Upper lobe of right lung (tissue), 1 donor: ENCODE data around the gene UCP3. TPM values are rescaled to one million over a fixed set of nuclear protein-coding genes. Genes with fewer than 3 reads are reported as not detected.

Experiments used
- ATAC-seq: fragments of 200-7000 bp; cut with Tn5 transposase; one replicate; pipeline ENCODE4 v1.9.1; 2020; ENCODE audit warnings: mild to moderate bottlenecking, moderate library complexity
- DNase-seq: peaks from one replicate; pipeline ENCODE4 v3.0.0-alpha.2; 2020
- H3K27ac ChIP-seq: fragments of 200-600 bp; one replicate; pipeline ENCODE4 v1.8.0; 2022
- H3K27me3 ChIP-seq: fragments of 200-600 bp; one replicate; pipeline ENCODE4 v1.8.0; 2022; ENCODE audit warnings: mild to moderate bottlenecking
- H3K36me3 ChIP-seq: fragments of 200-600 bp; one replicate; pipeline ENCODE4 v1.8.0; 2022
- H3K4me1 ChIP-seq: fragments of 200-600 bp; one replicate; pipeline ENCODE4 v1.8.0; 2022
- H3K4me3 ChIP-seq: fragments of 200-600 bp; one replicate; pipeline ENCODE4 v1.8.0; 2022; ENCODE audit warnings: mild to moderate bottlenecking
- H3K9me3 ChIP-seq: fragments of 200-600 bp; one replicate; pipeline ENCODE4 v1.8.0; 2022
- intact Hi-C: fragments of 100-400 bp; cut with DNase I; formaldehyde crosslinking; loops from one replicate; pipeline ENCODE4 v1.11.0; 2022
- total RNA-seq: library from RNA; stranded (reverse); fragmentation: NEBNext Ultra II Directional; extraction: Animal tissue kit (Norgen Biotek cat#: 25700); gene quantifications from one replicate; pipeline ENCODE4 v1.2.1, GENCODE V29; 2021
- TF ChIP-seq, protein P1 (sequence below): fragments of 200-600 bp; IDR thresholded peaks from one replicate; pipeline ENCODE4 v1.8.0; 2022; ENCODE audit warnings: antibody characterized with exemption
- donor health status: DM: no; HTN: yes; CAD: no; lungs with severe emphysema.

Gene UCP3
- total RNA-seq, 1 donor from 2014 or later: 2.6 TPM

DNA sequence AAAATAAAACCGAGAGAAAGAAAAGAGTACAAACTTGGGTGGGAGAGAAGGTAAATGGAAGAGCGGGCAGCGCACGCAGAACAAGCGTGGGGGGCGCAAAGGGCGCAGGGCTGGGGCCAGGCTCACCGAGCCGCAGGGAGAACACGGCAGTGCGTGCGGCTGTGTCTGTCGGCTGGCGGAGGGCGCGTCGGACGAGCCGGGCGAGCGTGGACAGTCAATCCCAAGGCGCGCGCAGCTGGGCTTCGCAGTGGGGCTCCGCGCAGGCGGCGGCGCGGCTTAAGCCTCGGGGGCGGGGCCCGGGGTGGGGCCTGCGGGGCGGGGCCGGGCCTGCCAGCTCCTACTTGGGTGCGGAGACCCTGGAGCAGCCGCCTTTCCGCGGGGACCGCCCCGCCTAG is 26.3 kb downstream of the UCP3 start, which contains the start of gene UCP2:
Gene UCP2 (minus strand): TSS at position 249 of the 395 bp plus-strand sequence. CDS start 4,465 bp downstream, outside the sequence.
- Histone ChIP-seq H3K27me3 (no peaks in the 10 kb centered on the region), H3K9me3 (no peaks in the 10 kb centered on the region), H3K27ac (peak within 1 kb of the TSS; percentile 95), H3K4me1 (peaks cover 37% of the 10 kb centered on the region), H3K36me3 (peaks cover 12% of the 10 kb centered on the region), H3K4me3 (peak within 1 kb of the TSS; percentile 62)
- DNase-seq (peak; percentile 95), ATAC-seq (peak; percentile 89)
- TF ChIP-seq, protein P1, sequence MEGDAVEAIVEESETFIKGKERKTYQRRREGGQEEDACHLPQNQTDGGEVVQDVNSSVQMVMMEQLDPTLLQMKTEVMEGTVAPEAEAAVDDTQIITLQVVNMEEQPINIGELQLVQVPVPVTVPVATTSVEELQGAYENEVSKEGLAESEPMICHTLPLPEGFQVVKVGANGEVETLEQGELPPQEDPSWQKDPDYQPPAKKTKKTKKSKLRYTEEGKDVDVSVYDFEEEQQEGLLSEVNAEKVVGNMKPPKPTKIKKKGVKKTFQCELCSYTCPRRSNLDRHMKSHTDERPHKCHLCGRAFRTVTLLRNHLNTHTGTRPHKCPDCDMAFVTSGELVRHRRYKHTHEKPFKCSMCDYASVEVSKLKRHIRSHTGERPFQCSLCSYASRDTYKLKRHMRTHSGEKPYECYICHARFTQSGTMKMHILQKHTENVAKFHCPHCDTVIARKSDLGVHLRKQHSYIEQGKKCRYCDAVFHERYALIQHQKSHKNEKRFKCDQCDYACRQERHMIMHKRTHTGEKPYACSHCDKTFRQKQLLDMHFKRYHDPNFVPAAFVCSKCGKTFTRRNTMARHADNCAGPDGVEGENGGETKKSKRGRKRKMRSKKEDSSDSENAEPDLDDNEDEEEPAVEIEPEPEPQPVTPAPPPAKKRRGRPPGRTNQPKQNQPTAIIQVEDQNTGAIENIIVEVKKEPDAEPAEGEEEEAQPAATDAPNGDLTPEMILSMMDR: no peak
- intact Hi-C loops: no loop called here

DNA sequence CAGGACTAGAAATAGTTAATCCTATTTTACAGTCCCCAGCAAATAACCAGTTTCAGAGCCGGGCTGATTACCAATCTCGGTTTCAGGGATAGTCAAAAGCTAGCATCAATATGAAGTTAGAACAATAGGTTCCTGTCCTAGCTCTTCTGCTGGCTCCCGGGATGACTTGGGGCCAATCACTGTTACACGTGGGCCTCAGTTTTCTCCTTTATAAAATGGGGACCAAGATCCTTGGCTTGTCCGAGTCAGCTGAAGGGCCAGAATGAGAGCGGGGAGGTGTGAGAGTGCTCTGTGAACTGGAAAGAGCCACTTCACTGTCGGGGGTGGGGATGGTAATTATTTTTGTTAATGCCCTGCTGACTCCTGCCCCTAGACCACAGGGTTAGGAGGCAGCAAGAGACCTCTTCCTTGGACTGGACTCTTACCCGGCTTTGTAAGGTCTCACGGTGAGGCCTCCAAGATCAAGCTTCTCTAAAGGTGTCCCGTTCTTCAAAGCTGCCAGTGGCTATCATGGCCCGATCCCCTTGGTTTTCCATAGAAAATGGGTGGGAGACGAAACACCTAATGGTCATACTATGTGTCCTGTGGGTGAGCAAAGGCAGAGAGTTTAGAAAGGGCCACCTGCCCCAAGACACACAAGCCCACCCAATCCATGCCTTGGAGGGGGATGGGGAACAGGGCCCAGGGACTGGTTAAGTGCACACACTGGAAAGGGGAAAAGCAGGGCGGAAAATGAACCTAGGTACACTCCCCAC is 27.7 kb downstream of the UCP3 start:
- H3K4me1 ChIP-seq: peaks cover 37% of the 10 kb centered on the region
- H3K9me3 ChIP-seq: no peaks in the 10 kb centered on the region
- intact Hi-C loops: no loop called here
- ATAC-seq: no peak
- no peaks in the 10 kb centered on the region for H3K27me3 ChIP-seq
- H3K27ac ChIP-seq: peak overlapping the region; percentile 95
- peak overlapping the region; percentile 62 for H3K4me3 ChIP-seq
- TF ChIP-seq, protein P1: no peak
- H3K36me3 ChIP-seq: peaks cover 26% of the 10 kb centered on the region
- DNase-seq: peak; percentile 16

DNA sequence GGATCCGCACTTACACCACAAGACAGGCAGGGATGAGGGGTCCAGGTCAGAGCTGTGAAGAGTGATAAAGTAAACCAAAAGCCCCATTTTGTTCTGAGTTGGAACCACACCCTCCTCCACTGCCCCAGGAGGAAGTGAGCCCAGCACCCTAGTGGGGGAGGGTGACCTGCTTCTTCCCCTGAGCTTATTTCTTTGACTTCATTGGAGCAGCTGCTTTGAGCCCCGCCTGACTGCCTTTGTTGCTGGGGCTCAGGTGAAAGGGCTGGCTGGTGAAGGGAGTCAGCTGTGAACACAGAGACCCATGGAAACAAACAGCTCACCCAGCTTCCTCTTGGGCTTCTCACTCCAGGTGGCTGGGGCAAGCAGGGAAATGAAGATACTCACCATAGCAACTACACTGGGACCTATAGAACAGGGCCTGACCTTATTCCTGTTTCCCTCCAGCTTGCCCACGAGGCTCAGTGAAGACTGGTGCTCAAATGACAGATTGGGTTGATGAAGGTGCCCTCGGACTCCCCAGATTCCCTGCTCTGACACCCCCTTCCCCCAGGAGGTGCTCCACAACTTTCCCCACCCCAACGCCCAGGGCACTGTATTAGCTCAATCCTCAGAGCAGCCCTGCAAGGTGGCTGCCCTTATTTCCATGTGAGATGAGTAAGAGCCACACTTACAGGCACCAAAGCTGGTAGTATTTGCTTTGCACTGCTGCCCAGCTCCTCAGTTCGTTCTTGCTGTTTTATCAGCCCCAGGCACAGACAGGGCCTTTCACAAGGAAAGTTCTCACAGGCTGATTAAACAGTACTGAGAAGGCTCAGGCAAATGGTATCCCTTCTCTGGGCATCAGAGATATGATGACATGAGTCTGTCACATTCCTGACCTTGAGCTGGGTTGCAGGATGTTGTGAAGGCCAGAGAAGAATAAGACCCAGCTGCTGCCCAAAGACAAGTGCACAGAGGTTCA is 28.6 kb downstream of the UCP3 start:
- H3K36me3 ChIP-seq: peaks cover 36% of the 10 kb centered on the region
- peak overlapping the region; percentile 32 for H3K4me3 ChIP-seq
- no peaks in the 10 kb centered on the region for H3K27me3 ChIP-seq
- peak overlapping the region; percentile 95 for H3K27ac ChIP-seq
- no peaks in the 10 kb centered on the region for H3K9me3 ChIP-seq
- TF ChIP-seq, protein P1: no peak
- intact Hi-C loops: no loop called here
- peaks cover 37% of the 10 kb centered on the region for H3K4me1 ChIP-seq
- ATAC-seq: peak; percentile 8
- DNase-seq: peak; percentile 69

DNA sequence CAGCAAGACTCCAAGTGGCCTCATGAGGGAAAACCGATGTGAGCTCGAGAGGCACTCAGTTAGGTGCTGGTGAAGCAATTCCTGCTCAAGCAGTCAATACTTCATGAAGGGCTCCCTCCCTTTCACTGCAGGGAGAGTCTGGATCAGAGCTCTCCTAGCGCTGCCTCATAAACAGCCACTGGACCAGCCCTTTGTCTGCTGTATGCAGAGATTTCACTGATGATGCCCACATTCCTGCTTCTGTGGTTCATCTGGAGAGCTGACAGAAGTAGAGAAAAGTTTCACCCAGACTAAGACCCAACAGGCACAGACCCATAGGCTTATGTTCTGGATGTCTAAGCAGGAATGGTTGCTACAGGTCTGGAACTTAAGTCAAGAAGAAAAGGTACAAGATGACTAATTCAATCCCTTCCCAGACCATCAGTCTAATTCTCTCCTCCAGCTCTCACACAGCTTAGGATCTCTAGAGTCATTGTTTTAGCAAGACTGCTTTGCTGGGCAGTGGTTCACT is 30.3 kb downstream of the UCP3 start:
- intact Hi-C loops: no loop called here
- H3K27ac ChIP-seq: peak overlapping the region; percentile 47
- DNase-seq: peak; percentile 30
- H3K4me1 ChIP-seq: peaks cover 40% of the 10 kb centered on the region
- H3K4me3 ChIP-seq: no peak overlapping the region
- TF ChIP-seq, protein P1: no peak
- H3K9me3 ChIP-seq: no peaks in the 10 kb centered on the region
- no peaks in the 10 kb centered on the region for H3K27me3 ChIP-seq
- H3K36me3 ChIP-seq: peaks cover 46% of the 10 kb centered on the region
- no peak for ATAC-seq

DNA sequence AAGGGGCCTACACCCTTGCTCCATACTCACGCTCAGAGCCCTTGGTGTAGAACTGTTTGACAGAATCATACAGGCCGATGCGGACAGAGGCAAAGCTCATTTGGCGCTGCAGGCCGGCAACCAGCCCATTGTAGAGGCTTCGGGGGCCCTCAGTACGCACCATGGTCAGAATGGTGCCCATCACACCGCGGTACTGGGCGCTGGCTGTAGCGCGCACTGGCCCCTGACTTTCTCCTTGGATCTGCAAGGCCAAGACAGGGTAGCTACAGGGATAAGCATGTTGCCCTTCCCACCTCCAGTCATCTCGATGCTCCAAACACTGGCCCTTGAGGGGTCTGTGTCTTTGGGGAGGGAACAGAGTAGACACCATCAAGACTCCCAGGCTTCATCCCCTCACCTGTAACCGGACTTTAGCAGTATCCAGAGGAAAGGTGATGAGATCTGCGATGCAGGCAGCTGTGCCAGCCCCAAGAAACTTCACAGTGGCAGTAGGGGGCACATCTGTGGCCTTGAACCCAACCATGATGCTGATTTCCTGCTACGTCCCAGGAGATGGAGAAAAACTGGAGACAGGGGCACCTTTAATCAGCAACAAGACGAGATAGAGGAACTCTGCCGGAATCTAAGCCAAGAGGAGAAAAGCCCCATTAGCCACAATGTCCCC is 30.9 kb downstream of the UCP3 start:
- peaks cover 41% of the 10 kb centered on the region for H3K4me1 ChIP-seq
- no peak for ATAC-seq
- no peak overlapping the region for H3K4me3 ChIP-seq
- TF ChIP-seq, protein P1: no peak
- no peak for DNase-seq
- intact Hi-C loops: no loop called here
- peaks cover 46% of the 10 kb centered on the region for H3K36me3 ChIP-seq
- H3K27ac ChIP-seq: no peak overlapping the region
- no peaks in the 10 kb centered on the region for H3K9me3 ChIP-seq
- no peaks in the 10 kb centered on the region for H3K27me3 ChIP-seq
